ENCODE measurements around the gene DYNLT5.
A peak's percentile ranks its signal among the peaks of the same experiment; 100 is the strongest.
"Not testable (repeated sequence)": the region's sequence is repeated elsewhere in the genome, so short reads cannot be mapped to it uniquely, and the experiment has no call there.

Gene DYNLT5, protein sequence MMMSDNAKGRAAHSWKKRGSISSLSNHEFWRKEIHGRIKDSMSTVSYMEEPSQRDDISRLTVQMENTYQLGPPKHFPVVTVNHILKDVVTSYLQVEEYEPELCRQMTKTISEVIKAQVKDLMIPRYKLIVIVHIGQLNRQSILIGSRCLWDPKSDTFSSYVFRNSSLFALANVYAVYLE

DNA sequence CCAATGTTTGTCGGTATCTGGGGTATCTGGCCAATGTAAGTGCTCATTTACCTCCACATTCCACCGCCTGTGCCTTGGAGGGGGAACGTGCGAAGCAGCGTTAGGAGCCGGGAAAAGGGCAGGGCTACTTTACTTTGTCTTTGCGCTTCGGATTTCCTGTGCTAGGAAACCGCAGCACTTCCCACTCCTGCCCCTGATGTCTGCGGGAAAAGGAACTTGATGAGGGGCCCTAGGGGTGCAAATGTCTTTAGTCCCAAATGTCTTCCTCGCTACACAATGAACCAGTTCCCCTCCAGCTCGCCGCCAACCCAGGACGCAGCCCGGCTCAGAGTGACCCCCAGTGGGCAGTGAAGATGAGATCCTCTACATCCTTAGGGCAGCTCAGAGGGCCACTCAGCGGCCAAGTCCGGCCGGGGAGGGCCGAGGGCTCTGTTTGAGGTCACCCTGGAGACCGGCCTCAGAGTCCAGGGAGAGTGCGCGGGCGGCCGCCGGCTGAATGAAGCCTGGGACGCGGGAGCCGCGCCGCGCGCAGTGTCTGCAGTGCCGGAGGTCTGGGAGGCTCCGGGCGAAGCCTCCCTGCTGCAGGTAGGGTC is at the start of gene DYNLT5:
Gene DYNLT5, plus strand, starts transcription at position 460 of the 593 bp plus-strand sequence. CDS start 2,200 bp downstream, outside the sequence.
- DNase-seq, result peak; percentile 83
- in situ Hi-C loops (cut with MboI; ENCODE audit: low pct_unique_long_range_greater_than_20kb, low sequenced_read_pairs), result loop anchor here (25.0 kb wide), 2 partner anchors 235 to 385 kb away; partner anchors contain the start of gene C1orf141

GRCh38 chr1:66704177-66704875 is 47.9 kb upstream of the DYNLT5 start:
- no peak for DNase-seq
- in situ Hi-C loops (cut with MboI; ENCODE audit: low pct_unique_long_range_greater_than_20kb, low sequenced_read_pairs), result loop anchor here (10.0 kb wide), 1 partner anchor 160 kb away; no protein-coding TSS in a partner anchor

DNA sequence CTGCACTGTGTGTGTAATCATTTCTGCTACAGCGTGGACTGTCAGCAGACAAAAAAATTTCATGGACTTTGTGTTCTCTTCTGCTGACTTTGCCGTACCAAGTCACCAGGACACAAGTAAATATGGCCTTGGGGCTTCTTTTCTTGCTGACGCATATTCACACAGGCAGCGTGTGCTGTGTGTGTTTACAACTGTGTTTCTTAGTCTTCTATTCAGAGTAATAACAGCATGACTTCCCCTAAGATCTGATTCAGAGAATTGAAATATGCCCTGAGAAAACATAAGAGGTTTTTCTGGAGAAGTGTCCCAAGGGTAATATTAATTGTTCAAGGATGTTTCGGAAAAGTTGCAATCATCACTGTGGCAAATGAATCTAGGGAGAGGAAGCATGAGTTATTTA is 47.1 kb upstream of the DYNLT5 start:
- DNase-seq, result no peak
- in situ Hi-C loops (cut with MboI; ENCODE audit: low pct_unique_long_range_greater_than_20kb, low sequenced_read_pairs), result loop anchor here (10.0 kb wide), 1 partner anchor 160 kb away; no protein-coding TSS in a partner anchor

DNA sequence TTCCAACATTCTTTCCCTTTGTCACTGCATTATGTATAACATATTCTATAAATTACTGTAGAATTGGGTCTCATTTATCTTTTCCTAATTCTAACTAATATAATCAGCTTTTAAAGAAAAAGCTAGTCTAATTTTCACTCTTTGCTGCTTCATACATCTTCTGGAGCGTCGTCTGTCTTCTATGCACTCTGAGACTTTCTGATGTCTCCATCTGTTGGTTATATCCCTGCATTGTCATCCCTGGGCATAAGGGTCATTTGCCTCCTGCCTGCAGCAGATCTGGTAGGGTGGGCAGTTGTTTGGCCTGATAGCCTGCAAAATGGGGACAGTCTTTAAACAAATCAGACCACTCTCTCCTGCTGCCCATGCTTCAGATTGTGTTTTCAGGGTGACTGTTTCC is 40.8 kb upstream of the DYNLT5 start:
- in situ Hi-C loops (cut with MboI; ENCODE audit: low pct_unique_long_range_greater_than_20kb, low sequenced_read_pairs), result no loop called here

GRCh38 chr1:66712839-66713238 is 39.4 kb upstream of the DYNLT5 start:
- in situ Hi-C loops (cut with MboI; ENCODE audit: low pct_unique_long_range_greater_than_20kb, low sequenced_read_pairs), result no loop called here
- DNase-seq, result no peak

More for the DNA sequence above, 40.8 kb upstream of the DYNLT5 start:
- DNase-seq, result no peak

DNA sequence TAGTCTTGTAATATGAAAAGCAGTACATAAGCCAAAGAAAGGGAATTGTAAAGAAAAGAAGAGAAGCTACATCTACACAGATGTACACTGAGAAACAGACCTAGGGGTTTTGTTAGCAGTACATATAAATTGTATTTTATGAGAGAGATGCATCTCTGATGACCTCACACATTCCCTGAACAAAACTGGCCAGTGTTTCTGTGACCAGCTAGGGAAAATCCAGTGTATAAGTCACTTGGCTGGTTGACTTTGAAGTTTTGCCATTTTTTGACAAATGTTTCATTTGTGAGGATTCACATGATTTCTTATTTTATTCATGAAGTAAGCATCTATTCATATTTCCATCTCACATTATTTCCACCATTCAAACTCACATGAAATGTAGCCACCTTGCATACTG is 28.3 kb upstream of the DYNLT5 start:
- in situ Hi-C loops (cut with MboI; ENCODE audit: low pct_unique_long_range_greater_than_20kb, low sequenced_read_pairs), result loop anchor here (10.0 kb wide), 1 partner anchor 59 kb away; no protein-coding TSS in a partner anchor
- DNase-seq, result no peak

DNA sequence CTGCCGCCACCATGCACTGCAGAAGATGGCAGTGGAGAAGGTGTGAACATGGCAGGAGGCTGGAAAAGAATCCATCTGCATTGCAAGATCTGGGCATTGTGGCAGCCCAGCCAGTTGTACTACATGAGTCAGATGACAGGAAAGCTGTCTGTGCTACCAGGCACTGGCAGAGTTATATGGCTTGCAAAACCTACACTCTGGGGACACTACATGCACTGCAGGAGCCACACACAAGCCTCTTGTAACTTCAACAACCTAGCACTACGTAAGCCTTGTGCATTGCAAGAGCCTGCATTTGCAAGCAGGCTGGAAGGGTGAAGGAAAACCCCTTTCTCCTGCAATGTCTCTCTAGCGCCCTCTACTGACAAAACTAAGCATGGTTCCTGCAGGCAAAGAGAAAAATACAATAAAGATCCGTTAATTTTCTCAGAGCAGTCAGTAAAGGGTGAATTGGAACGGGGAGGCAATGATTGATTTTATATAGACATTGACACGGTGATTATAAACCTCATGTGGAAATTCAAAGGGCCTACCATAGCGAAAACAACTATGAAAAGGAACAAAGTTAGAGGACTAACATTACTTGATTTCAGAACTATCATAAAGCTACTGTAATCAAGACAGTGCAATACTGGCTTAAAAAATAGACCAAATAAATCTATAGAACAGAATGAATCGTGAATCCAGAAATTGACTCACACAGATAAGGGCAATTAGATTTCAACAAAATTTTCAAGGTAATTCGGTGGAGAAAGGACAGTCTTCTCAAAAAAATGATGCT is 26.2 kb upstream of the DYNLT5 start:
- peak; percentile 80 for DNase-seq
- in situ Hi-C loops (cut with MboI; ENCODE audit: low pct_unique_long_range_greater_than_20kb, low sequenced_read_pairs), result loop anchor here (10.0 kb wide), 1 partner anchor 61 kb away; no protein-coding TSS in a partner anchor

GRCh38 chr1:66728021-66728420 is 24.2 kb upstream of the DYNLT5 start:
- DNase-seq, result no peak
- in situ Hi-C loops (cut with MboI; ENCODE audit: low pct_unique_long_range_greater_than_20kb, low sequenced_read_pairs), result loop anchor here (10.0 kb wide), 1 partner anchor 63 kb away; no protein-coding TSS in a partner anchor

DNA sequence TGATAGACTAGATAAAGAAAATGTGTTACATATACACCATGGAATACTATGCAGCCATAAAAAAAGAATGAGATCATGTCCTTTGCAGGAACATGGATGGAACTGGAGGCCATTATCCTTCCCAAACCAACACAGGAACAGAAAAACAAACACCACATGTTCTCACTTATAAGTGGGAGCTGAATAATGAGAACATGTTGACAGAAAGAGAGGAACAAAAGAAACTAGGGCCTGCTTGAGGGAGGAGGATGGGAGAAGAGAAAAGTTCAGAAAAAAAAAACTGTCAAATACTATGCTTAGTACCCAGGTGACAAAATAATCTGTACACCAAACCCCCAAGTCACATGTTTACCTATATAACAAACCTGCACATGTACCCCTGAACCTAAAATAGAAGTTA is 23.5 kb upstream of the DYNLT5 start:
- in situ Hi-C loops (cut with MboI; ENCODE audit: low pct_unique_long_range_greater_than_20kb, low sequenced_read_pairs), result loop anchor here (10.0 kb wide), 1 partner anchor 64 kb away; no protein-coding TSS in a partner anchor
- DNase-seq, result not testable (repeated sequence)

DNA sequence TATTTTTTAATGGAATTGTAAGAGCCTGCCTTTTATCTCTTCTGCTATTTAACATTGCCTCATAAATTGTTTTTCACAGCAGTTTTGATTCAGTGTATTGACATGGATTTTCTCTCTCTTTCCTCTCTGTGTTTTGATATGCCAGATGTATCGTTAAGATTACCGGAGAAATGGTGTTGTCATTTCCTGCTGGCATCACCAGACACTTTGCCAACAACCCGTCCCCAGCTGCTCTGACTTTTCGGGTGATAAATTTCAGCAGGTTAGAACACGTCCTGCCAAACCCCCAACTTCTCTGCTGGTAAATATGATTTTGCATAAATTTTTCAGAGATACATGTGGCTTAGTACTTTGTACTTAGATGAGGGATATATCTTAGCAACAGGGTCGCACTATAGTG is 23.1 kb upstream of the DYNLT5 start:
- DNase-seq, result peak; percentile 92
- in situ Hi-C loops (cut with MboI; ENCODE audit: low pct_unique_long_range_greater_than_20kb, low sequenced_read_pairs), result loop anchor here (10.0 kb wide), 1 partner anchor 64 kb away; no protein-coding TSS in a partner anchor

DNA sequence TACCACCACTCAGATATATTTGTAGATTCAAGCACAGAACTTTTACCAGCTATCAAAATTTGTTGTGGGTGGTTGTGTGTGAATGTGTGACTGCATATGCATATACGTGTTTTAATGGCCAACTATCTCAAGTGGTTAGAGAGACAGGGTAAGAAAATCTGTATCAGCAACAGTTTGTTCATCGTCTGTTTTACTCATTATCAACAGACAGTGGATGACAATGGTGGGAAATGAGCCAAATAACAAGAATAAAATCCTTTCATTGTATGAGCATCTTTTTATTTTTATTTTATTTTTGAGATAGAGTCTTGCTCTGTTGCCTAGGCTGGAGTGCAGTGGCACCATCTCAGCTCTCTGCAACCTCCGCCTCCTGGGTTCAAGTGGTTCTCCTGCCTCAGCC is 22.7 kb upstream of the DYNLT5 start:
- no peak for DNase-seq
- in situ Hi-C loops (cut with MboI; ENCODE audit: low pct_unique_long_range_greater_than_20kb, low sequenced_read_pairs), result loop anchor here (10.0 kb wide), 1 partner anchor 65 kb away; no protein-coding TSS in a partner anchor

- no peak for DNase-seq
- in situ Hi-C loops (cut with MboI; ENCODE audit: low pct_unique_long_range_greater_than_20kb, low sequenced_read_pairs), result no loop called here
Measured at GRCh38 chr1:66730462-66730861, 21.8 kb upstream of the DYNLT5 start.

- in situ Hi-C loops (cut with MboI; ENCODE audit: low pct_unique_long_range_greater_than_20kb, low sequenced_read_pairs), result no loop called here
Measured at GRCh38 chr1:66731170-66731865, 20.9 kb upstream of the DYNLT5 start.

DNA sequence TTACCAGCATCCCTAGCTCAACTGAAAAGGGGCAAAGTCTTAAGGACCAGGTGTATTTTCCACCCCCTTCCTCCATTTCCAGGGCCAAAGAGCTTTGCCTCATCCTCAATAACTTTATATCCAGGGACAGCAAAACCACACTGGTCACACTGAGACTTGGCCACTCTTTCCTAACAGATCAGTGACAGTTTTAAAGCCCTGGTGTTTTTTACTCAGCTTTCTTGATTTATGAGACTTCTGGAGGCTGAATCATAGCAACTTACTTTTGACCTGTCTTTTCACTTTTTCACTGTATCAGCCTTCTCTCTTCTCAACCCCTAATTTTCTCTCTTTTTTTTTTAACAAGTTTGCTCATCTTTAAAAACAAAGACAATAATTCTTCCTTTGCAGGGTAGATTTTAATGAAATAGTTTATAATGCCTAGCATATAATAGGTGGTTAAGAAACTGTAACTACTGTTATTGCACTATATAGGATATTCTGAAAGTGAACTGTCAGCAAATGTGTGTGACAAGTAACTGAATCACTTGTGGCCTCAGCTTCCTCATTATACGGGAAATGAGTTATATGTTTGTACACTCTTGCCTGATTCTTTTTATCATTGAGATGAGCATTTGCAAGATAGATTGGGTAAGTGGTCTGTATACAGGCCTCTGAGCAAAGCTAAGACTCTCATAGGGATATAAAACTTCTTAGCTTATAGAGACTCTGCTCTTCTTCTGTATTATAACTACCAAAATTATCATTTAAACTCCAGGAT is 19.7 kb upstream of the DYNLT5 start:
- DNase-seq, result peak; percentile 71
- in situ Hi-C loops (cut with MboI; ENCODE audit: low pct_unique_long_range_greater_than_20kb, low sequenced_read_pairs), result no loop called here

More at GRCh38 chr1:66731170-66731865, 20.9 kb upstream of the DYNLT5 start:
- DNase-seq, result no peak

- in situ Hi-C loops (cut with MboI; ENCODE audit: low pct_unique_long_range_greater_than_20kb, low sequenced_read_pairs), result no loop called here
- no peak for DNase-seq
Measured at GRCh38 chr1:66733348-66734017, 18.8 kb upstream of the DYNLT5 start.

- in situ Hi-C loops (cut with MboI; ENCODE audit: low pct_unique_long_range_greater_than_20kb, low sequenced_read_pairs), result not testable (repeated sequence)
Measured at GRCh38 chr1:66734531-66734930, 17.7 kb upstream of the DYNLT5 start.

DNA sequence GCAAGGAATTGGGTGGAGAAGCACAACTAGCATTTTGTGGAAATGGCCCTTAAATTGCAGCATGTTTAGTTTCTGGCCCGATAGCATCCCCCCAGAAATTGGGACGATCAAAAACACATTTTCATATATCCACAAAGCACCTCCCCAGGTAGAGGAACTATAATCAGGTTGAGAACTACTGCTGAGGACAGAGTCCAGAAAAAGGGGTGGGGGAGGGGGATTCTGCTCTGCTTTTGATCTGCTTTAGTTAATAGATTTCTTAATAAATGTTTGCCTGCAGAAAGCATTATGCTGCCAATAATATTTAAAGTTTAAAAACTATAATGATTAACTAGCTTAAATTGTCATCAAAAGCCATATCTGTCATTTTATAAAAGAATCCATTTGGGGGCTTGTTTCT is 14.4 kb upstream of the DYNLT5 start:
- no peak for DNase-seq
- in situ Hi-C loops (cut with MboI; ENCODE audit: low pct_unique_long_range_greater_than_20kb, low sequenced_read_pairs), result no loop called here

More at GRCh38 chr1:66734531-66734930, 17.7 kb upstream of the DYNLT5 start:
- DNase-seq, result not testable (repeated sequence)
